GM12878 (cell line): ENCODE results near the gene UBR2. TPM values are rescaled to one million over a fixed set of nuclear protein-coding genes. Genes with fewer than 3 reads are reported as not detected.

Source experiments
- CUX1 ChIP-seq: IDR thresholded peaks from 2 replicates; pipeline ENCODE4 v1.6.1; 2012; ENCODE audit warnings: improper control_type of control experiment, low read depth, low read length; ENCODE audit not compliant: insufficient replicate concordance
- E2F8 ChIP-seq: fragments of 450-650 bp; IDR thresholded peaks from 2 replicates; pipeline ENCODE4 v1.6.1; 2018; ENCODE audit warnings: mild to moderate bottlenecking, low read depth, moderate library complexity; ENCODE audit not compliant: partially characterized antibody
- ETV6 ChIP-seq, 2 experiments: fragments of 450-650 bp in 1 of 2; IDR thresholded peaks in 1 of 2; conservative IDR thresholded peaks in 1 of 2; 2 replicates each; pipeline ENCODE4 v1.6.1; 2014; ENCODE audit warnings: antibody characterized with exemption in 1 of 2, borderline replicate concordance in 1 of 2, low read depth in 1 of 2, mild to moderate bottlenecking in 1 of 2, moderate library complexity in 1 of 2
- JUNB ChIP-seq: IDR thresholded peaks from 2 replicates; pipeline ENCODE4 v1.6.1; 2016; ENCODE audit warnings: antibody characterized with exemption, mild to moderate bottlenecking
- POU2F2 ChIP-seq: IDR thresholded peaks from 3 replicates; pipeline ENCODE4 v1.6.1; 2011; ENCODE audit warnings: low read depth, mild to moderate bottlenecking, low read length, borderline replicate concordance
- ZBTB4 ChIP-seq: fragments of 450-650 bp; formaldehyde crosslinking; IDR thresholded peaks from 2 replicates; pipeline ENCODE4 v1.4.0; 2022; ENCODE audit warnings: mild to moderate bottlenecking, moderate library complexity
- polyA plus RNA-seq, 11 experiments: library from polyadenylated mRNA; depleted of rRNA in 4 of 11; unstranded in 6 of 11; stranded (reverse) in 5 of 11; fragments of >200 nt; fragmentation: Nextera tagmentation in 4 of 11; fragmentation: Illumina TruSeq in 1 of 11; extraction: Ambion mirVana in 4 of 11; extraction: Trizol in 1 of 11; gene quantifications; 1 replicate in 1 of 11; 2 replicates in 10 of 11; pipeline versions ENCODE4 v1.2.1 to v1.2.3, GENCODE V29; 2011 to 2016; ENCODE audit warnings: inconsistent platforms in 2 of 11, missing spikeins in 2 of 11, low read depth in 1 of 11
- total RNA-seq, 4 experiments: library from RNA; depleted of rRNA in 3 of 4; stranded (reverse); fragments of >200 nt in 3 of 4; fragmentation: Illumina TruSeq in 1 of 4; extraction: Trizol in 1 of 4; gene quantifications; 2 replicates each; pipeline versions ENCODE4 v1.2.1 to v1.2.3, GENCODE V29; 2013 to 2021

UBR2 gene
- total and polyA plus RNA-seq, 10 of the 15 experiments (the other 5 are each of a cell fraction or from before 2014, with no cell fraction given) = 2.3 to 18.4 (median 9.6) TPM

GRCh38 chr6:42551217-42551616, 12.6 kb upstream of the UBR2 start (continued):
- no peak for TF ChIP-seq ZBTB4 (CRISPR knock-in tag)
- no peak for TF ChIP-seq JUNB
- no peak for TF ChIP-seq E2F8
- no peak for TF ChIP-seq ETV6 (conservative IDR thresholded peaks at IDR 0.05 in 1 of 2, IDR thresholded peaks at IDR 0.05 in 1 of 2; ENCODE audit: borderline replicate concordance in 1 of 2, low read depth in 1 of 2)
- no peak for TF ChIP-seq CUX1
- no peak for TF ChIP-seq POU2F2
